ENCODE measurements around the gene ZNF454.

ZNF454 gene

GRCh38 chr5:178940569-178941360, at the start of gene ZNF454:
TSS of gene ZNF454 (plus strand) at chr5:178941198. CDS start at chr5:178942792, 1,594 bp downstream.
- DNase-seq (ENCODE audit: low read depth in 2 of 2): no peak

- peak in 1 of 2 donors; percentile 6 for DNase-seq (ENCODE audit: low read depth in 2 of 2)
Observed at GRCh38 chr5:178895615-178896571, 45.1 kb upstream of the ZNF454 start, which contains the start of gene ZFP2. TSS of gene ZFP2 (plus strand) at chr5:178895913. CDS start at chr5:178931314, 35,401 bp downstream.

- no peak for DNase-seq (ENCODE audit: low read depth in 2 of 2)
Observed at GRCh38 chr5:178899289-178899688, 41.7 kb upstream of the ZNF454 start.

- no peak for DNase-seq (ENCODE audit: low read depth in 2 of 2)
Observed at GRCh38 chr5:178902849-178903248, 38.1 kb upstream of the ZNF454 start.

- no peak for DNase-seq (ENCODE audit: low read depth in 2 of 2)
Observed at GRCh38 chr5:178931846-178932760, 8.9 kb upstream of the ZNF454 start.

- no peak for DNase-seq (ENCODE audit: low read depth in 2 of 2)
Observed at GRCh38 chr5:178941361-178941760, 363 bp downstream of the ZNF454 start.

GRCh38 chr5:178965465-178966055, 24.6 kb downstream of the ZNF454 start:
- DNase-seq (ENCODE audit: low read depth in 2 of 2): no peak

GRCh38 chr5:178981381-178981780, 40.4 kb downstream of the ZNF454 start:
- DNase-seq (ENCODE audit: low read depth in 2 of 2): no peak

- DNase-seq (ENCODE audit: low read depth in 2 of 2): no peak
Observed at GRCh38 chr5:178982941-178983340, 41.9 kb downstream of the ZNF454 start.

- DNase-seq (ENCODE audit: low read depth in 2 of 2): no peak
Observed at GRCh38 chr5:178983728-178984127, 42.7 kb downstream of the ZNF454 start.

- DNase-seq (ENCODE audit: low read depth in 2 of 2): no peak
Observed at GRCh38 chr5:178984145-178985072, 43.4 kb downstream of the ZNF454 start.

GRCh38 chr5:178986326-178986960, 45.4 kb downstream of the ZNF454 start:
- no peak for DNase-seq (ENCODE audit: low read depth in 2 of 2)

GRCh38 chr5:178988436-178989220, 47.6 kb downstream of the ZNF454 start:
- no peak for DNase-seq (ENCODE audit: low read depth in 2 of 2)

- no peak for DNase-seq (ENCODE audit: low read depth in 2 of 2)
Observed at GRCh38 chr5:178989311-178989710, 48.3 kb downstream of the ZNF454 start.

- no peak for DNase-seq (ENCODE audit: low read depth in 2 of 2)
Observed at GRCh38 chr5:178990491-178990890, 49.5 kb downstream of the ZNF454 start.

GRCh38 chr5:178991190-178992145, 50.5 kb downstream of the ZNF454 start:
- no peak for DNase-seq (ENCODE audit: low read depth in 2 of 2)

GRCh38 chr5:178992291-178992895, 51.4 kb downstream of the ZNF454 start:
- DNase-seq (ENCODE audit: low read depth in 2 of 2): no peak
